GM18526 (cell line): Measurements from ENCODE around the gene PITHD1.
A peak's percentile ranks its signal among the peaks of the same experiment; 100 is the strongest.

Source experiments
- POLR2A ChIP-seq: IDR thresholded peaks from 3 replicates; pipeline ENCODE4 v1.6.1; 2011; ENCODE audit not compliant: insufficient read length; ENCODE audit errors: extremely low read depth

The PITHD1 gene

GRCh38 chr1:23793018-23793781 lies 15.0 kb downstream of the PITHD1 start:
- TF ChIP-seq POLR2A: no peak

GRCh38 chr1:23793861-23794731 lies 15.9 kb downstream of the PITHD1 start:
- TF ChIP-seq POLR2A: no peak

- TF ChIP-seq POLR2A: no peak
These were observed 17.7 kb downstream of the PITHD1 start for GRCh38 chr1:23795676-23796465.

- no peak for TF ChIP-seq POLR2A
These were observed 18.5 kb downstream of the PITHD1 start for GRCh38 chr1:23796466-23797271.

- no peak for TF ChIP-seq POLR2A
These were observed 19.5 kb downstream of the PITHD1 start for GRCh38 chr1:23797478-23798448.

- TF ChIP-seq POLR2A: no peak
These were observed 20.5 kb downstream of the PITHD1 start for GRCh38 chr1:23798662-23799142.

GRCh38 chr1:23799255-23799569 lies 21.0 kb downstream of the PITHD1 start:
- no peak for TF ChIP-seq POLR2A

- peak; percentile 63 for TF ChIP-seq POLR2A
These were observed 21.6 kb downstream of the PITHD1 start for GRCh38 chr1:23799570-23800399.

- peak; percentile 83 for TF ChIP-seq POLR2A
These were observed 22.5 kb downstream of the PITHD1 start, which contains the start of gene GALE for GRCh38 chr1:23800400-23801337. Gene GALE, minus strand, starts transcription at chr1:23800754. Its CDS starts 1,747 bp downstream, at chr1:23799007.

- no peak for TF ChIP-seq POLR2A
These were observed 23.1 kb downstream of the PITHD1 start for GRCh38 chr1:23801338-23801748.

GRCh38 chr1:23801876-23802275 lies 23.7 kb downstream of the PITHD1 start:
- TF ChIP-seq POLR2A: no peak
